KOPT-K1 (cell line): ENCODE results near the gene MCM8.

Source experiments
- H3K27ac ChIP-seq: fragments of 200-600 bp; sonication (generic); 2 replicates; pipeline ENCODE4 v1.5.1; 2016; ENCODE audit warnings: antibody characterized with exemption, mild to moderate bottlenecking, low read depth, low read length; ENCODE audit not compliant: poor library complexity, severe bottlenecking
- H3K36me3 ChIP-seq: fragments of 200-600 bp; sonication (generic); 2 replicates; pipeline ENCODE4 v1.5.1; 2017; ENCODE audit warnings: antibody characterized with exemption, mild to moderate bottlenecking, low read length, moderate library complexity; ENCODE audit not compliant: insufficient read depth
- H3K9me3 ChIP-seq: fragments of 200-600 bp; sonication (generic); 2 replicates; pipeline ENCODE4 v1.5.1; 2017; ENCODE audit warnings: antibody characterized with exemption, low read length, mild to moderate bottlenecking; ENCODE audit not compliant: insufficient read depth, poor library complexity, severe bottlenecking

The MCM8 gene

GRCh38 chr20:6037082-6037481 lies 86.6 kb downstream of the MCM8 start:
- H3K27ac ChIP-seq: no peak overlapping the region
- H3K9me3 ChIP-seq: no peaks in the 10 kb centered on the region
- H3K36me3 ChIP-seq: peaks cover 95% of the 10 kb centered on the region

DNA sequence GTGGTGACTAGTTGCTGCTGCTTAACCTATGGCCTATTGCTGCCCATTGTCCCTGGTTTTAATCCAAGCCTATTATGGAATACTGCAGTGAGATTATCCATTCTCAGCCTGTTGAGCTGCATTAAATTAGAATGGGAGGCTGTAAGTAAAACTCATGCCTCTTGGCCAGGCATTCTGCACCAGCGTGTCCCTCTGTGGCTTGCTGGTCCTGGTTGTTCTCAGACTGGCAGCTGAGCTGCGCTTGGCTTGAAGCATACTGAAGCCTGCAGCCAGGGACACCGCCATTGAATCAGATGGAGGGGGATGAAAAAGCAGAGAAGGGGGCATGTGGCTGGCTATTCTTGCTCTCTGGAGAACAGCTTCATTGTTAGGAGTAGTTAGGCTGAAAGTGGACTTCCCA lies 87.8 kb downstream of the MCM8 start:
- no peaks in the 10 kb centered on the region for H3K9me3 ChIP-seq
- H3K36me3 ChIP-seq: peaks cover 91% of the 10 kb centered on the region
- no peak overlapping the region for H3K27ac ChIP-seq

GRCh38 chr20:6039766-6040165 lies 89.3 kb downstream of the MCM8 start:
- no peaks in the 10 kb centered on the region for H3K9me3 ChIP-seq
- no peak overlapping the region for H3K27ac ChIP-seq
- H3K36me3 ChIP-seq: peaks cover 76% of the 10 kb centered on the region

GRCh38 chr20:6040540-6040939 lies 90.1 kb downstream of the MCM8 start:
- Histone ChIP-seq H3K36me3 (peaks cover 69% of the 10 kb centered on the region), H3K27ac (no peak overlapping the region), H3K9me3 (no peaks in the 10 kb centered on the region)

GRCh38 chr20:6040958-6041807 lies 90.7 kb downstream of the MCM8 start:
- H3K9me3 ChIP-seq: no peaks in the 10 kb centered on the region
- H3K36me3 ChIP-seq: peaks cover 64% of the 10 kb centered on the region
- H3K27ac ChIP-seq: no peak overlapping the region

GRCh38 chr20:6041808-6042265 lies 91.4 kb downstream of the MCM8 start:
- peaks cover 57% of the 10 kb centered on the region for H3K36me3 ChIP-seq
- H3K9me3 ChIP-seq: no peaks in the 10 kb centered on the region
- no peak overlapping the region for H3K27ac ChIP-seq

DNA sequence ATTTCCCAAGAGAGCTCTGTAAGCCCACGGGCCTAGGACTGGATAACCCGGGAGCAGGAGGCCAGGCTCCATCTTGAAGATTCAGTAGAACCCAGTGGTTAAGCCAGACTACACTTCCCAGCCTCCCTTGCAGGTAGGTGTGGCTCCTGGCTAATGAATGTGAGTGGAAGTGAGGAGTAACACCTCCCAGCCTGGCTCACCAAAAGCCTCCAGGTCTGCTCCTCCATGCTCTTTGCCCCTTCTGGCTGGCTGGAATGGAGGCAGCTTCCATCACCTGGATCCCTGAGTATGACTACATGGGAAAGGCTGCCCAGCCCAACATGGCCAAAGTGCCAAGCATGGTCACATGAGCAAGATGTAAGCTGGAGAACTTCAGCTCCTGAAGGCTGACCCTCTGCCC lies 93.7 kb downstream of the MCM8 start:
- H3K9me3 ChIP-seq: no peaks in the 10 kb centered on the region
- H3K27ac ChIP-seq: no peak overlapping the region
- H3K36me3 ChIP-seq: peaks cover 35% of the 10 kb centered on the region

DNA sequence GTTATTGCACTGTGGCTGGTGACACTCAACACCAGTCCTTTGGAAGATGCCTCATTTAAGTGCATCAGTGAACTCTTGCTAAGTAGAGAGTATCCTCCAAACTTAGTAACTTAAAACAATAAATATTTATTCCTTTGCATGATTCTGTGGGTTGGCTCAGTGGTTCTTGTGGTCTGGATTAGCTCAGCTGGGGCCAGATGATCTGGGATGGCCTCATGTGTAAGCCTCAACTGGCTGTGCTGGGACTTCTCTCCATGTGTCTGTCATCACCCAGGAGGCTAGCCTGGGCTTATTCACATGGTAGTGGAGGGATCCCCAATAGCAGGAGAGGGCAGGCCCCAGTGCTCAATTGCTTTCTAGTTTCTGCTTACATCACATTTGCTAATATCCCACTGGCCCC lies 95.1 kb downstream of the MCM8 start:
- H3K9me3 ChIP-seq: no peaks in the 10 kb centered on the region
- H3K36me3 ChIP-seq: peaks cover 20% of the 10 kb centered on the region
- no peak overlapping the region for H3K27ac ChIP-seq

- H3K9me3 ChIP-seq: no peaks in the 10 kb centered on the region
- no peak overlapping the region for H3K27ac ChIP-seq
- peaks cover 12% of the 10 kb centered on the region; the same call in 1 of the 2 replicates for H3K36me3 ChIP-seq
Observed at GRCh38 chr20:6046432-6046831, 96.0 kb downstream of the MCM8 start.

GRCh38 chr20:6048391-6048790 lies 97.9 kb downstream of the MCM8 start:
- H3K9me3 ChIP-seq: no peaks in the 10 kb centered on the region
- no peaks in the 10 kb centered on the region for H3K36me3 ChIP-seq
- H3K27ac ChIP-seq: no peak overlapping the region
